ENCODE measurements around the gene EPHB3.

The EPHB3 gene

GRCh38 chr3:184561061-184561912 lies at the start of gene EPHB3:
Gene EPHB3, plus strand, starts transcription at chr3:184561785. Its CDS starts 451 bp downstream, at chr3:184562236.
- DNase-seq: peak; percentile 97 to 98

GRCh38 chr3:184512621-184513020 lies 49.0 kb upstream of the EPHB3 start:
- DNase-seq: no peak

GRCh38 chr3:184513276-184514170 lies 48.1 kb upstream of the EPHB3 start:
- DNase-seq: peak; percentile 89 to 91

- no peak for DNase-seq
Observed at GRCh38 chr3:184514171-184514490, 47.5 kb upstream of the EPHB3 start.

GRCh38 chr3:184523825-184524615 lies 37.6 kb upstream of the EPHB3 start:
- DNase-seq: no peak

GRCh38 chr3:184524981-184525336 lies 36.6 kb upstream of the EPHB3 start:
- no peak for DNase-seq

GRCh38 chr3:184525337-184526087 lies 36.1 kb upstream of the EPHB3 start:
- peak; percentile 35 to 47 for DNase-seq

- no peak for DNase-seq
Observed at GRCh38 chr3:184526088-184526433, 35.5 kb upstream of the EPHB3 start.

GRCh38 chr3:184531626-184532280 lies 29.8 kb upstream of the EPHB3 start:
- no peak for DNase-seq

GRCh38 chr3:184532940-184533732 lies 28.4 kb upstream of the EPHB3 start:
- no peak for DNase-seq

- DNase-seq: no peak
Observed at GRCh38 chr3:184537885-184538665, 23.5 kb upstream of the EPHB3 start.

- DNase-seq: no peak
Observed at GRCh38 chr3:184538666-184539431, 22.7 kb upstream of the EPHB3 start.

- DNase-seq: no peak
Observed at GRCh38 chr3:184539801-184540435, 21.7 kb upstream of the EPHB3 start.

- DNase-seq: peak; percentile 81 to 83
Observed at GRCh38 chr3:184540777-184541681, 20.6 kb upstream of the EPHB3 start.

GRCh38 chr3:184541886-184542562 lies 19.6 kb upstream of the EPHB3 start:
- DNase-seq: no peak

GRCh38 chr3:184542577-184542976 lies 19.0 kb upstream of the EPHB3 start:
- DNase-seq: no peak

GRCh38 chr3:184543256-184543655 lies 18.3 kb upstream of the EPHB3 start:
- no peak for DNase-seq

All from activated T-cell treated with anti-CD3 and anti-CD28 coated beads, Interleukin-2, amount 50 U/mL, for 48 hours (primary cell).